ENCODE results near the gene BTBD6.

DNA sequence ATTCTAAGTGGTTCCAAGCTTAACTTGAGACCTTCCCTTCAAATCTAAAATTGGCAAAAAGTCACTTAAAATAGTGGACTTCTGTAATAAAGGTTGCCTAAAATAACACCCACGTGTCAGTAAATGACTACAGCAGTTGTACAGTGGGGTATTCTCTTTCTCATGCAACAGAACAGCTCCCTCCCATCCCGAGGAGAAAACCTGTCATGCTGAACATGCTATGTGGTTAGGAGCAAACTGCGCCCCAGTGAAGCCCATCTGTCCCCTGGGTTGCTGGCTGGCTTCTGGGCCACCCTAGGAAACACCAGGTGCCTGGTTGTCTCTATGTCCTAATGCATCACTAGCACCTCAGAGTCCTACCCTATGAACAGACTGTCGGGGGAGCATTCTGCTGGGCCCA, 2.7 kb downstream of the BTBD6 start:
- TF ChIP-seq POLR2A (IDR thresholded peaks at IDR 0.05) (no peak), CTCF (IDR thresholded peaks at IDR 0.05) (no peak)

Measured in esophagus squamous epithelium (tissue), 4 donors.